GM18870 (cell line): ENCODE data around the gene GHRHR.

ENCODE experiments used
- ATAC-seq: cut with Tn5 transposase; IDR thresholded peaks from one replicate; pipeline ENCODE4 v1.9.1; 2021; ENCODE audit warnings: moderate library complexity; ENCODE audit not compliant: unreplicated experiment

GHRHR gene

GRCh38 chr7:30965883-30966282 is 2.1 kb downstream of the GHRHR start:
- ATAC-seq, result no peak

GRCh38 chr7:30968294-30968693 is 4.5 kb downstream of the GHRHR start:
- ATAC-seq, result no peak

GRCh38 chr7:30968747-30969603 is 5.2 kb downstream of the GHRHR start:
- no peak for ATAC-seq

- ATAC-seq, result no peak
Observed at GRCh38 chr7:30969604-30969970, 5.8 kb downstream of the GHRHR start.

GRCh38 chr7:30970074-30970473 is 6.3 kb downstream of the GHRHR start:
- no peak for ATAC-seq

GRCh38 chr7:30970594-30971094 is 6.9 kb downstream of the GHRHR start:
- ATAC-seq, result no peak

- no peak for ATAC-seq
Observed at GRCh38 chr7:30971440-30971839, 7.7 kb downstream of the GHRHR start.

GRCh38 chr7:30971840-30972563 is 8.2 kb downstream of the GHRHR start:
- no peak for ATAC-seq

- ATAC-seq, result no peak
Observed at GRCh38 chr7:30973292-30973691, 9.5 kb downstream of the GHRHR start.

GRCh38 chr7:30973791-30974604 is 10.2 kb downstream of the GHRHR start:
- ATAC-seq, result no peak

GRCh38 chr7:30974605-30975255 is 11.0 kb downstream of the GHRHR start:
- ATAC-seq, result peak; percentile 90

GRCh38 chr7:30975256-30975899 is 11.6 kb downstream of the GHRHR start:
- ATAC-seq, result no peak

- ATAC-seq, result no peak
Observed at GRCh38 chr7:30976381-30976780, 12.6 kb downstream of the GHRHR start.

- no peak for ATAC-seq
Observed at GRCh38 chr7:30977222-30977621, 13.5 kb downstream of the GHRHR start.

GRCh38 chr7:30977896-30978564 is 14.3 kb downstream of the GHRHR start:
- no peak for ATAC-seq

GRCh38 chr7:30979027-30979426 is 15.3 kb downstream of the GHRHR start:
- no peak for ATAC-seq

GRCh38 chr7:30980194-30980593 is 16.4 kb downstream of the GHRHR start:
- no peak for ATAC-seq

GRCh38 chr7:30980751-30981150 is 17.0 kb downstream of the GHRHR start:
- ATAC-seq, result no peak

- peak; percentile 78 for ATAC-seq
Observed at GRCh38 chr7:30983042-30983913, 19.5 kb downstream of the GHRHR start.
